DOHH2 (cell line): ENCODE results near the gene SPAG16.

ENCODE experiments used
- CTCF ChIP-seq: fragments of 200-600 bp; sonication (generic); IDR thresholded peaks from one replicate; pipeline ENCODE4 v1.5.1; 2014; ENCODE audit warnings: antibody characterized with exemption, mild to moderate bottlenecking, low read depth, low read length; ENCODE audit not compliant: poor library complexity, severe bottlenecking
- EZH2phosphoT487 ChIP-seq: fragments of 200-600 bp; sonication (generic); IDR thresholded peaks from 2 replicates; pipeline ENCODE4 v1.6.1; 2017; ENCODE audit warnings: borderline replicate concordance, mild to moderate bottlenecking, antibody characterized with exemption, low read length, moderate library complexity, mixed read lengths

GRCh38 chr2:213286161-213286560 is 1.9 kb downstream of the SPAG16 start:
- no peak for TF ChIP-seq CTCF
- no peak for TF ChIP-seq EZH2phosphoT487
